C4-2B (cell line): ENCODE data around the gene SPTBN4.
"Not testable (repeated sequence)": the region's sequence is repeated elsewhere in the genome, so short reads cannot be mapped to it uniquely, and the experiment has no call there.

Experiments used
- H3K27ac ChIP-seq: fragments of 450-650 bp; 2 replicates; pipeline ENCODE4 v1.5.1; 2017
- ZFX ChIP-seq: fragments of 450-650 bp; IDR thresholded peaks from 2 replicates; pipeline ENCODE4 v1.6.1; 2017
- TF ChIP-seq, protein P1 (sequence below): fragments of 450-650 bp; conservative IDR thresholded peaks from 2 replicates; pipeline ENCODE4 v1.5.1; 2017; ENCODE audit warnings: mild to moderate bottlenecking

SPTBN4 gene

DNA sequence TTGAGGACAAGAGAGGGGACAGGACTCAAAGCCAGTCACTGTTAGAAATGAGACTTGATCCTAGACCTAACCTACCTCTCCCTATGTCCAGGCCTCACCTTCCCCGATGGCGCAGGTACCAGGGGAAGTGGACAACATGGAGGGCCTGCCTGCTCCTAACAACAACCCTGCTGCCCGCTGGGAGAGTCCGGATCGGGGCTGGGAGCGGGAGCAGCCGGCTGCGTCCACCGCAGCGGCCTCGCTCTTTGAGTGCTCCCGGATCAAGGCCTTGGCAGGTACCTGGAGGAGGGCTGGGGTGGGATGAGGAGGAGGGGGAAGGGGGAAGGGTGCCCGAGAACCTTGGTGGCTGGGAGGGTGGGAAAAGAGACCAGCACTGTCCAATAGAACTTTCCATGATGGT, 5.7 kb downstream of the SPTBN4 start:
- no peak for TF ChIP-seq ZFX
- TF ChIP-seq, protein P1, sequence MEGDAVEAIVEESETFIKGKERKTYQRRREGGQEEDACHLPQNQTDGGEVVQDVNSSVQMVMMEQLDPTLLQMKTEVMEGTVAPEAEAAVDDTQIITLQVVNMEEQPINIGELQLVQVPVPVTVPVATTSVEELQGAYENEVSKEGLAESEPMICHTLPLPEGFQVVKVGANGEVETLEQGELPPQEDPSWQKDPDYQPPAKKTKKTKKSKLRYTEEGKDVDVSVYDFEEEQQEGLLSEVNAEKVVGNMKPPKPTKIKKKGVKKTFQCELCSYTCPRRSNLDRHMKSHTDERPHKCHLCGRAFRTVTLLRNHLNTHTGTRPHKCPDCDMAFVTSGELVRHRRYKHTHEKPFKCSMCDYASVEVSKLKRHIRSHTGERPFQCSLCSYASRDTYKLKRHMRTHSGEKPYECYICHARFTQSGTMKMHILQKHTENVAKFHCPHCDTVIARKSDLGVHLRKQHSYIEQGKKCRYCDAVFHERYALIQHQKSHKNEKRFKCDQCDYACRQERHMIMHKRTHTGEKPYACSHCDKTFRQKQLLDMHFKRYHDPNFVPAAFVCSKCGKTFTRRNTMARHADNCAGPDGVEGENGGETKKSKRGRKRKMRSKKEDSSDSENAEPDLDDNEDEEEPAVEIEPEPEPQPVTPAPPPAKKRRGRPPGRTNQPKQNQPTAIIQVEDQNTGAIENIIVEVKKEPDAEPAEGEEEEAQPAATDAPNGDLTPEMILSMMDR, result no peak
- H3K27ac ChIP-seq, result no peak overlapping the region

DNA sequence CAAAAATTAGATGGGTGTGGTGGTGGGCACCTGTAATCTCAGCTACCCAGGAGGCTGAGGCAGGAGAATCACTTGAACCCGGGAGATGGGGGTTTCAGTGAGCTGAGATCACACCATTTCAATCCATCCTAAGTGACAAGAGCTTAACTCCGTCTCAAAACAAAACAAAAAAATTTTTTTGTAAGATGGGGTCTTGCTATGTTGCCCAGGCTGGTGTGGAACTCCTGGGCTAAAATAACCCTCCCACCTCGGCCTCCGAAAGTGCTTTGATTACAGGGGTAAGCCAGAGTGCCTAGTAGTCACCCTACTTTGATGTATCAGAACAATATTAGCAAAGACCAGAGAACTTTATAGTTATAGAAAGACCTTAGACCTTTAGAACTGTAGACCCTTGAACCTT, 7.9 kb downstream of the SPTBN4 start:
- H3K27ac ChIP-seq, result no peak overlapping the region
- TF ChIP-seq, protein P1, result no peak
- no peak for TF ChIP-seq ZFX

DNA sequence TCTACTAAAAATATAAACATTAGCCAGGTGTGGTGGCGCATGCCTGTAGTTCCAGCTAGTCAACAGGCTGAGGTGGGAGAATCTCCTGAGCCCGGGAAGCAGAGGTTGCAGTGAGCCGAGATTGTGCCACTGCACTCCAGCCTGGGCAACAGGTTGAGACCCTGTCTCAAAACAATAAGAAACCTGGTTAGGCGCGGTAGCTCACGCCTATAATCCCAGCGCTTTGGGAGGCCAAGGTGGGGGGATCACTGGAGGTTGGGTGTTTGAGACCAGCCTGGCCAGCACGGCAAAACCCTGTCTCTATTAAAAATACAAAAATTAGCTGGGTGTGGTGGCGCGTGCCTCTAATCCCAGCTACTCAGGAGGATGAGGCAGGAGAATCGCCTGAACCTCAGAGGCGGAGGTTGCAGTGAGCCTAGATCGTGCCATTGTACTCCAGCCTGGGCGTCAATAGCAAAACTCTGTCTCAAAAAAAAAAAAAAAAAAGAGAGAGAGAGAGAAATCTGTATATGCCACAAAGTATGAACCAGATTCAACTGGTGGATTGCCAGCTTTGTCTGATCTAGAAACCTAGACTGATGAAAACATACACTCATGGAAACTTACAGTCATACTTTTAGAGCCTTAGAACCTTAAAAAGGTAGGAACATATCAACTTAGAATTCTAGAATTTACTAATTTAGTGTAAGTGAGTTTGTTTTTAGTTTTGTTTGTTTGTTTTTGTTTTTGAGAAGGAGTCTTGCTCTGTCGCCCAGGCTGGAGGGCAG, 9.3 kb downstream of the SPTBN4 start:
- not testable (repeated sequence) for H3K27ac ChIP-seq

DNA sequence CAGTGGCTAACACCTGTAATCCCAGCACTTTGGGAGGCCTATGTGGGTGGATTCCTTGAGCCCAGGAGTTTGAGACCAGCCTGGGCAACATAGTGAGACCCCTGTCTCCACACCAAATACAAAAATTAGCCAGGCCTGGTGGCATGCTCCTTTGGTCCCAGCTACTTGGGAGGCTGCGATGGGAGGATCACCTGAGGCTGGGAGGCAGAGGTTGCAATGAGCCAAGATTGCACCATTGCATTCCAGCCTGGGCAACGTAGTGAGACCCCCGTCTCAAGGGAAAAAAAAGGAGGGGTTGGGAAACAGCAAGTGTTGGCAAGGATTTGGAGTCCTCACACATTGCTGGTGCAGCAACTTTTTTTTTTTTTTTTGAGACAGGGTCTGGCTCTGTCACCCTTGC, 19.2 kb downstream of the SPTBN4 start:
- no peak overlapping the region for H3K27ac ChIP-seq
- TF ChIP-seq, protein P1, result no peak

DNA sequence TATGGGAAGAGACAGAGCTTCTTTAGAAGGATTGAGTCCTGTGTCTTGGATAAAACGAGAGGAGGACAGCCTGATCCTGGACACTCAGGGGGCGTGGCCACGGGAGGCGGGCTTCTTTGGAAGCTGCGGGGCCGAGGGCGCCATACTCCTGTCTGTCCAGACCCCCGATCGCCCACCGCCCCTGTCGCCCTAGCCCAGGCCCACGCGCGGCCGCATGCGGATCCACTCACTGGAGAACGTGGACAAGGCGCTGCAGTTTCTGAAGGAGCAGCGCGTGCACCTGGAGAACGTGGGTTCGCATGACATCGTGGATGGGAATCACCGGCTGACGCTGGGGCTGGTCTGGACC, 23.1 kb downstream of the SPTBN4 start:
- TF ChIP-seq ZFX, result no peak
- TF ChIP-seq, protein P1, result no peak
- H3K27ac ChIP-seq, result no peak overlapping the region

DNA sequence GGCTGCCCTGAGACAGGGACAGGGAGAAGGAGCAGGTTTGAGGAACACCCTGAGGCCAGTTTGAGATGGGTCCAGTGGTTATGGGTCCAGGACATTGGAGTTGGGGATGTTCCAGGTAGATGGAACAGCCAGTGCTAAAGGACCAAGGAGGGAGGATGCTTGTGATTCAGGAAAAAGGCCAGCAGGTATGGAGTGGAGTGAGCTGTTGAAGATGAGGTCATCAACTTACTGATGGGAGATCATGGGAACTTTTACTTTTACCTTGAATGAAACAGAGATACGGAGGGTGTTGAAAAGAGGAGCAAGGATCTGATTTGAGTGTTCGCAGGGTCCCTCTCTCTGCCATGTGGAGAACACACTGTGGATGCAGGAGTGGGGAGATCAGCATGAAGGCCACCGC, 25.5 kb downstream of the SPTBN4 start:
- no peak for TF ChIP-seq ZFX
- TF ChIP-seq, protein P1, result no peak
- no peak overlapping the region for H3K27ac ChIP-seq

DNA sequence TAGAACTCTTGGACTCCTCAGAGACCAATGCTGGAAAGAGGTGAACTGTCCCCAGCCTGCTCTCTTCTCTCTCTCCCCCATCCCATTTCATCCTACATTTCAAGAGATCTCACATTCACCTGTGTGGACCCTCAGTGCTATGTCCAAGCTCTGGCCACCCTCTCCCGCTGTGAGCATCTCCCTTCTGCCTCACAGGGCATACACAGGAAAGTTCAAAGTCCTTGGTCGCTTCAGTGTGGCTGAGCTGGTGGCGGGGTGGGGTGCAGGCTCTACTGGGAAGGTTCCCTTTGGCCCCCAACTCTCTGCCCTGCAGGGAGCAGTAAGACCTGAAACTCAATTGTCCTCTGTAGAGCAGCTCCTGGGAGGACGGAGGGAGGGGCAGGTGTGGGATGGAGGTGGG, 27.0 kb downstream of the SPTBN4 start:
- TF ChIP-seq, protein P1, result no peak
- no peak for TF ChIP-seq ZFX
- H3K27ac ChIP-seq, result no peak overlapping the region

DNA sequence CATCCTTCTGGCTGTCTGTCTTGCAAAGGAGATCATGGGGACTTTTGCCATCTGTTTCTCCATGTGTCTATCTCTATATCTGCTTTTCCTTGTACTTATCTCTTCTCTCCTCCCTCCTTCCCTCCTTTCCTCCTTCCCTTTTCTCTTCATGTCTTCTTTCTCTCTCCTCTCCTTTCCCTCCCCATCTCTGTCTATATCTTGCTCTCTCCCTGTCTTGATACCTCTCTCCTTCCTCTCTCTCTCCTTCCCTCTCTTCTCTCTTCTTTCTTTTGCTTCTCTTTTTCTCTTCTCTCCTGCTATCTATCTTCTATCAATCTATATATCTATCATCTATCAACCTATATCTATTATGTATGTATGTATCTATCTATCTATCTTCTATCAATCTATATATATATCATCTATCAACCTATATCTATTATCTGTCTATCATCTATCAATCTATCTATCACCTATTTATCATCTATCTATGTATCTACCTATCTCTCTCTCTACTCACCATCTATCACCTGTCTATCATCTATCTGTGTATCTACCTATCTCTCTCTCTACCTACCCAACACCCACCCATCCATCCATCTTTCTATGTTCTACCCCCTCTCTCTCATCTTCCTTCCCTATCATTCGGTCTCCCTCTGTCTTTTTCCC, 27.5 kb downstream of the SPTBN4 start:
- no peak overlapping the region for H3K27ac ChIP-seq
- TF ChIP-seq, protein P1, result no peak
- TF ChIP-seq ZFX, result no peak
